Mucosa of descending colon (tissue), 3 donors: ENCODE measurements around the gene SLX9. TPM values are rescaled to one million over a fixed set of nuclear protein-coding genes. Genes with fewer than 3 reads are reported as not detected.
A peak's percentile ranks its signal among the peaks of the same experiment; 100 is the strongest.

Source experiments
- ATAC-seq: fragments of 200-7000 bp; cut with Tn5 transposase; one replicate; pipeline ENCODE4 v1.9.1; 2020; ENCODE audit warnings: mild to moderate bottlenecking, moderate library complexity
- DNase-seq, 3 donors: peaks; one replicate each; pipeline ENCODE4 v3.0.0-alpha.2; 2020
- H3K36me3 ChIP-seq: fragments of 200-600 bp; one replicate; pipeline ENCODE4 v1.8.0; 2021; ENCODE audit warnings: low read depth, mild to moderate bottlenecking
- H3K4me1 ChIP-seq: fragments of 200-600 bp; one replicate; pipeline ENCODE4 v1.8.0; 2021; ENCODE audit warnings: low read depth, mild to moderate bottlenecking
- H3K4me3 ChIP-seq: fragments of 200-600 bp; one replicate; pipeline ENCODE4 v1.8.0; 2021; ENCODE audit warnings: mild to moderate bottlenecking
- H3K9me3 ChIP-seq: fragments of 200-600 bp; one replicate; pipeline ENCODE4 v1.8.0; 2021; ENCODE audit warnings: mild to moderate bottlenecking
- intact Hi-C, 2 donors: fragments of 100-400 bp; cut with DNase I in 1 of 2; cut with micrococcal nuclease in 1 of 2; formaldehyde crosslinking; loops; one replicate each; pipeline versions ENCODE4 v1.11.0 to v1.11.1; 2022; cut with DNase I, micrococcal nuclease
- total RNA-seq, 3 donors: library from RNA; stranded (reverse); fragmentation: NEBNext Ultra II Directional in 2 of 3; extraction: Animal tissue kit (Norgen Biotek cat#: 25700) in 2 of 3; gene quantifications; one replicate each; pipeline versions ENCODE4 v1.2.1 to v1.2.4, GENCODE V29; 2021 to 2023
- TF ChIP-seq, protein P1 (sequence below): fragments of 200-600 bp; IDR thresholded peaks from one replicate; pipeline ENCODE4 v1.8.0; 2022; ENCODE audit warnings: antibody characterized with exemption, mild to moderate bottlenecking
- donor health status: DM: no; HTN: no; CAD: no; lungs with moderate emphysema.
- donor health status: DM: no; HTN: no; CAD: no.
- donor health status: DM: no; HTN: yes; CAD: no.

Gene SLX9
- total RNA-seq, 3 donors from 2014 or later, result 19.8 to 42.2 (median 20.9) TPM

DNA sequence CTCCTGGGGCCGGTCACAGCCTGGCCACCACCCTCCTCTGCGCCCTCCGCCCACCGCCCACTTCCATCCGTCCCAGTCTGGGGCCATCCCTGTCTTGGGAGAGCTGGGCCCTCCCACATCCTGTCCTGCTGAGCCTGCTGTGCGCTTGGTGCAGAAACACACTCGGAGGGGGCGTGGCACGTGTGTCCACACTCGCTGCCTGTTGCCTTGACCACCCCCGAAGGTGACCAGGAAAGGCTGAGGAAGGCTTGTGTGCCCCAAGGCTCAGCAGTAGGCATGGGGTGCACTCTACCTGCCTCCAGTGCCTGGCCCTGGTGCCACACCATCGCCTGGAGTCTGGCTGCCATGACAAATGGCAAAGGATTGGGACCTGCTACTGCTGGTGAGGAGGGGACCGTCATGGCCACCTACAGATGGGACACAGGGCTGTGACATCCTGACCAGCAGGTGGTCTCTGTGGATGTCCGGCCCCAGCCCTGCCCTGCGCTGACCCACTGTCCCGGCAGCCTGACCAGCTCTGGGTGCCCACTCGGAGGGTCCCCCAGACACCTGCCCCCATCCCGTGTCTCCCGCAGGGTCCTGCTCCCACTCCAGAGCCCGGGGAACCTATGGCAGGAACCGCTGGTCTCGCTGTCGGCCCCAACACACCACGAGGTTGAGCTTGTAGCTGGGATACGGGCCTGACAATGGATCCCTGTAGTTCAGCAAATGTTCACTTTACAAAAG, 43.1 kb upstream of the SLX9 start:
- peaks cover 8% of the 10 kb centered on the region for H3K4me1 ChIP-seq
- intact Hi-C loops, result no loop called here
- TF ChIP-seq, protein P1, sequence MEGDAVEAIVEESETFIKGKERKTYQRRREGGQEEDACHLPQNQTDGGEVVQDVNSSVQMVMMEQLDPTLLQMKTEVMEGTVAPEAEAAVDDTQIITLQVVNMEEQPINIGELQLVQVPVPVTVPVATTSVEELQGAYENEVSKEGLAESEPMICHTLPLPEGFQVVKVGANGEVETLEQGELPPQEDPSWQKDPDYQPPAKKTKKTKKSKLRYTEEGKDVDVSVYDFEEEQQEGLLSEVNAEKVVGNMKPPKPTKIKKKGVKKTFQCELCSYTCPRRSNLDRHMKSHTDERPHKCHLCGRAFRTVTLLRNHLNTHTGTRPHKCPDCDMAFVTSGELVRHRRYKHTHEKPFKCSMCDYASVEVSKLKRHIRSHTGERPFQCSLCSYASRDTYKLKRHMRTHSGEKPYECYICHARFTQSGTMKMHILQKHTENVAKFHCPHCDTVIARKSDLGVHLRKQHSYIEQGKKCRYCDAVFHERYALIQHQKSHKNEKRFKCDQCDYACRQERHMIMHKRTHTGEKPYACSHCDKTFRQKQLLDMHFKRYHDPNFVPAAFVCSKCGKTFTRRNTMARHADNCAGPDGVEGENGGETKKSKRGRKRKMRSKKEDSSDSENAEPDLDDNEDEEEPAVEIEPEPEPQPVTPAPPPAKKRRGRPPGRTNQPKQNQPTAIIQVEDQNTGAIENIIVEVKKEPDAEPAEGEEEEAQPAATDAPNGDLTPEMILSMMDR, result no peak
- H3K36me3 ChIP-seq, result no peaks in the 10 kb centered on the region
- no peaks in the 10 kb centered on the region for H3K9me3 ChIP-seq
- no peak overlapping the region for H3K4me3 ChIP-seq
- ATAC-seq (no peak), DNase-seq (peak in 1 of 3 donors; percentile 54)

DNA sequence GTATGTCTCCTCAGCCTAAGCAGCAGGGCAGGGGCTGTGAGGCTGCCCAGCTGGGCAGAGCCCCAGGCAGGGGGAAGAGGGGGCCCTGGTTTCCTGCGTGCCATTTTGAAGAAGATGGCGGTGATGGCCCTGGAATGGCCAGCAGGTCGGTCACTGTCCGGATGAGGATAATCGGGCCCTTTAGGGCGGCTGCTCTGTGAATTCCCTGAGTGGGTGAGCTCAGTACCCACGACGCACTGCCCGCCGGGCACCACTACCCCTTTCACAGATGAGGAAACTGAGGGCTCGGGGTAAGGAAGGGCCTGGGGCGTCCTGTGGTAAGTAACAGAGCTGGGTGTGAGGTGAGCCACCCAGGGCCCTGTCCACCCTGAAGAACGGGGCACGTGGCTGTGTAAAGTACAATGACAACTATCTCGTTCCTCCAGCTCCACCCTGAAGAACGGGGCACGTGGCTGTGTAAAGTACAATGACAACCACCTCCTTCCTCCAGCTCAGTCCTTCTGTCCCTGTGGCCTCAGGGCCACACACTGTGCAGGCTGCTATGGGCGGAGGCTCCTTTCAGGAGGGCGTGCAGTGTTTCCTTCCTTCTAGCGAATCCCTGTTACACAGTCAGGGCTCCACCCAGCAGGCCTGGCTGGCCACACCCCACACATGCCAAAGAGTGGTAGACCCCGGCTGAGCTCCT, 42.4 kb upstream of the SLX9 start:
- Histone ChIP-seq H3K4me3 (no peak overlapping the region), H3K4me1 (peaks cover 8% of the 10 kb centered on the region), H3K9me3 (no peaks in the 10 kb centered on the region), H3K36me3 (no peaks in the 10 kb centered on the region)
- intact Hi-C loops, result no loop called here
- TF ChIP-seq, protein P1, result no peak
- ATAC-seq, result peak; percentile 93
- DNase-seq, result peak; percentile 80 to 84 (median 83)

DNA sequence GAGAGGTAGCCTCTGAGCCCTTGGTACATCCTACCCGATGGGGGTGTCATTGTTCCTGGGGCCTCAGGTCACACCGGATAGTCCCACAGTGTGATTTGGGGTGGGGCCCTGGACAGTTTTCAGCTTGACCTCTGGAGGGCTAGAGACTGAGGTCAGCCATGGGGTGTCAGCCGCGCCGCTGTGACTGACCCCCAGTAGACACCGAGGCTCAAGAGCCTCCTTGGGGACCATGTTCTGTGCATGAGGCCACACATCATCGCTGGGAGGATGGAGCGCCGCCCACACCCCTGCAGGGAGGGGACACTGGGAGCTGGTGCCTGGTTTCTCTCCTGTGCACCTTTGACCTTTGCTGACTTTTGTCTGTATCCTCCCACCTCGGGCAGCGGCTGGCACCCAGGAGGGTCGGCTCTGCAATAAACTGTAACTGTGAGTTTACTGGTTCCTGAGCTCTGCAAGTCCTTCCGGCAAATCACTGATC, 41.8 kb upstream of the SLX9 start:
- Histone ChIP-seq H3K4me1 (peaks cover 8% of the 10 kb centered on the region), H3K4me3 (no peak overlapping the region), H3K36me3 (no peaks in the 10 kb centered on the region), H3K9me3 (no peaks in the 10 kb centered on the region)
- ATAC-seq (no peak), DNase-seq (peak in 1 of 3 donors; percentile 57)
- intact Hi-C loops, result no loop called here
- TF ChIP-seq, protein P1, result no peak

DNA sequence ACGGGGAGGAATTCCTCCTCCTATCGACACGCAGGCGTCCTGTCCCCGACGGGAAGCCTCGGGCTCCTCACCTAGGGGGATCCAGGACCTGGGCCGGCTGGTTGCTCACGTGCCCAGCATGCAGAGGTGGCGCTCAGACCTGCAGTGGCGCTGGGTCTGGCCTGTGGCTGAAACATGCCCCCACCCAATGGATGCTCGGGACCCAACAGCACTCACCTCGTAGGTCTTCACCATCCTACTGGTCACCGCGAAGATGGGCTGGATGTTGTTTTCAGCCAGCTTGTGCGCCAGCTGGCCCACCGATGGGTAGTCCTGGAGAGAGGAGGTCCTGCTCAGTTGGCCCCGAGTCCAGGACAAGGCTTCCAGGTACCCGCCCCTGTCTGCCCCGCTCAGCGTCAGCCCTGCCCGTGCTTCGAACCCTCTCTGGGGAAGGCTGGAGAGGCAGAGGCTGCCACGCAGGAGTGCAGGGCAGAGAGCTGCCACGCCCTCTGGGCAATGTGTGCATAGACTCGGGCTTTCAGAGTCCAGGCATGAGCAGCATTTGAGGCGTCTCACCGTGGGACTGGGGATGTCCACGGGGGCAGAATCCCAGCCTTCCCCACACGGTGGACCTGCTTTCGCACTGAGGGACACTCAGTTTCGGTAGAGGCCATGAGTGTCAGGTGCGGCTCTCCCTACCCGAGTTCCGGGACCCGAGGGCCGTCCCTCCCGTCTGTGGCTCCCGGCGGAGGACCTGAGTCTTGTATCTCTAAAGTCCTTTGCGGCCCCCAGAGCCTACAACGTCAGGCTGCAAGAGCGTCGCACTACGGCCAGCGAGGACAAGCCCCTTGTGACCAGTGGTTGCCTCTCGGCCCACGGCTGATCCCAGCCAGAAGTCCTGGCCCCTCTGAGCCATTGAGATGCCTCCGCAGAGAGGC, 40.7 kb upstream of the SLX9 start:
- ATAC-seq, result peak; percentile 33
- intact Hi-C loops, result no loop called here

More for the DNA sequence above, 40.7 kb upstream of the SLX9 start:
- peaks cover 8% of the 10 kb centered on the region for H3K4me1 ChIP-seq
- H3K36me3 ChIP-seq, result no peaks in the 10 kb centered on the region
- no peak overlapping the region for H3K4me3 ChIP-seq
- no peaks in the 10 kb centered on the region for H3K9me3 ChIP-seq
- TF ChIP-seq, protein P1, result no peak
- peak in 2 of 3 donors; percentile 43 to 57 for DNase-seq
